Fibroblast of lung (primary cell): ENCODE data around the gene RPL29. TPM values are rescaled to one million over a fixed set of nuclear protein-coding genes. Genes with fewer than 3 reads are reported as not detected.

Source experiments
- DNase-seq, 2 donors: peaks; one replicate each; pipeline versions ENCODE4 v3.0.0 to v3.0.0-alpha.2; 2010; ENCODE audit warnings: low read depth in 2 of 2
- H2AFZ ChIP-seq: 2 replicates; pipeline ENCODE4 v1.5.1; 2012; ENCODE audit warnings: low read length, control low read depth, inconsistent platforms
- H3K27ac ChIP-seq: 2 replicates; pipeline ENCODE4 v1.5.1; 2011; ENCODE audit warnings: low read length, control low read depth; ENCODE audit not compliant: insufficient read depth
- H3K27me3 ChIP-seq: 2 replicates; pipeline ENCODE4 v1.5.1; 2011; ENCODE audit warnings: mild to moderate bottlenecking, low read length; ENCODE audit not compliant: control insufficient read depth, insufficient read depth
- H3K36me3 ChIP-seq: 2 replicates; pipeline ENCODE4 v1.5.1; 2011; ENCODE audit warnings: low read length; ENCODE audit not compliant: control insufficient read depth, insufficient read depth
- H3K4me1 ChIP-seq: 2 replicates; pipeline ENCODE4 v1.5.1; 2011; ENCODE audit warnings: low read length; ENCODE audit not compliant: control insufficient read depth, insufficient read depth; ENCODE audit errors: extremely low read depth
- H3K4me2 ChIP-seq: 2 replicates; pipeline ENCODE4 v1.5.1; 2011; ENCODE audit warnings: low read length, control low read depth; ENCODE audit not compliant: insufficient read depth; ENCODE audit errors: extremely low read depth
- H3K4me3 ChIP-seq, 4 experiments: fragments of 200-600 bp in 1 of 4; sonication (generic) in 1 of 4; replicated peaks in 1 of 4; 2 replicates each; pipeline ENCODE4 v1.5.1; 2011 to 2016; ENCODE audit warnings: low read length in 4 of 4, low read depth in 3 of 4, mild to moderate bottlenecking in 3 of 4, control low read depth in 2 of 4, inconsistent platforms in 1 of 4, mixed read lengths in 1 of 4; ENCODE audit not compliant: insufficient read depth in 1 of 4; ENCODE audit errors: control extremely low read depth in 1 of 4
- H3K79me2 ChIP-seq: 2 replicates; pipeline ENCODE4 v1.5.1; 2012; ENCODE audit warnings: mild to moderate bottlenecking, low read length, inconsistent platforms; ENCODE audit not compliant: control insufficient read depth, insufficient read depth
- H3K9ac ChIP-seq: 2 replicates; pipeline ENCODE4 v1.5.1; 2011; ENCODE audit warnings: mild to moderate bottlenecking, low read length, control low read depth; ENCODE audit not compliant: insufficient read depth
- H3K9me3 ChIP-seq: 2 replicates; pipeline ENCODE4 v1.5.1; 2012; ENCODE audit warnings: low read depth, low read length; ENCODE audit not compliant: control insufficient read depth, insufficient read depth
- H4K20me1 ChIP-seq: 2 replicates; pipeline ENCODE4 v1.5.1; 2011; ENCODE audit warnings: low read length; ENCODE audit not compliant: control insufficient read depth, insufficient read depth; ENCODE audit errors: extremely low read depth
- CTCF ChIP-seq, 2 donors: IDR thresholded peaks in 1 of 2; conservative IDR thresholded peaks in 1 of 2; 1 replicate in 1 of 2; 2 replicates in 1 of 2; pipeline ENCODE4 v1.5.1; 2011 to 2012; ENCODE audit warnings: low read length in 2 of 2, control low read depth in 1 of 2, inconsistent platforms in 1 of 2, low read depth in 1 of 2, mild to moderate bottlenecking in 1 of 2
- EZH2 ChIP-seq: IDR thresholded peaks from 2 replicates; pipeline ENCODE4 v1.5.1; 2012; ENCODE audit warnings: low read length, control low read depth, mild to moderate bottlenecking; ENCODE audit errors: missing control alignments
- polyA plus RNA-seq, 2 donors: library from polyadenylated mRNA; depleted of rRNA in 1 of 2; stranded (reverse) in 1 of 2; unstranded in 1 of 2; fragments of >200 nt; gene quantifications; 2 replicates each; pipeline ENCODE4 v1.2.1, GENCODE V29; 2011 to 2012; ENCODE audit warnings: missing spikeins in 1 of 2
- total RNA-seq: library from RNA; depleted of rRNA; stranded (reverse); fragments of >200 nt; gene quantifications from 2 replicates; pipeline ENCODE4 v1.2.1, GENCODE V29; 2014

RPL29 gene
- total and polyA plus RNA-seq, 2 donors (not counting 1 experiment from before 2014, with no cell fraction given) = 1,076 to 1,512 TPM

GRCh38 chr3:51988286-51989146, 7.2 kb downstream of the RPL29 start:
- peaks cover 10% of the 10 kb centered on the region for H3K4me1 ChIP-seq
- peaks cover 10% of the 10 kb centered on the region for H3K36me3 ChIP-seq
- no peak for DNase-seq
- no peak overlapping the region for H3K4me3 ChIP-seq
- no peak overlapping the region for H2AFZ ChIP-seq
- no peaks in the 10 kb centered on the region for H3K9me3 ChIP-seq
- no peak overlapping the region for H3K9ac ChIP-seq
- peaks cover 11% of the 10 kb centered on the region for H3K79me2 ChIP-seq
- TF ChIP-seq EZH2 = no peak
- TF ChIP-seq CTCF (conservative IDR thresholded peaks at IDR 0.05 in 1 of 2, IDR thresholded peaks at IDR 0.05 in 1 of 2; ENCODE audit: low read depth in 1 of 2, low read length in 2 of 2) = no peak
- no peak overlapping the region for H3K27ac ChIP-seq
- no peaks in the 10 kb centered on the region for H3K27me3 ChIP-seq
- H3K4me2 ChIP-seq = no peak overlapping the region
- H4K20me1 ChIP-seq = no peaks in the 10 kb centered on the region

DNA sequence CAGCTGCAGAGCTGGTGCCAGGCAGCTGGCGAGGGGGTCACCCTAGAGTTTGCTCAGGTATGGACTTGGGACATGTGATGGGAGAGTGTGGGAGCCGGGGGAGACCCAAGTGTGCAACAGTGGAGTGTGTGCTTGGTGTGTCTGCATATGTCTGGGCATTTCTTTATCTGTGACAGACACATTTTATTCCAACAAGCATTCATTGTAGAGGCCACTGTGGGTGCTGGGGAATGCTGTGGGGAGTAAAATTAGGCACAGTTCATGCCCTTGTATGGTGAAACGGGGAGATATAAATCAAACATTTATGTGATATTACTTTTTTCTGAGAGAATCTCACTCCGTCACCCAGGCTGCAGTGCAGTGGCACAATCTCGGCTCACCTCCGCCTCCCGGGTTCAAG, 8.1 kb downstream of the RPL29 start:
- Histone ChIP-seq H2AFZ (no peak overlapping the region), H3K9me3 (no peaks in the 10 kb centered on the region), H3K4me3 (no peak overlapping the region), H3K4me1 (peaks cover 7% of the 10 kb centered on the region), H3K4me2 (no peak overlapping the region), H4K20me1 (no peaks in the 10 kb centered on the region), H3K27me3 (no peaks in the 10 kb centered on the region), H3K79me2 (peaks cover 5% of the 10 kb centered on the region), H3K27ac (no peak overlapping the region), H3K9ac (no peak overlapping the region), H3K36me3 (peaks cover 10% of the 10 kb centered on the region)
- TF ChIP-seq CTCF (conservative IDR thresholded peaks at IDR 0.05 in 1 of 2, IDR thresholded peaks at IDR 0.05 in 1 of 2; ENCODE audit: low read depth in 1 of 2, low read length in 2 of 2) = no peak
- no peak for TF ChIP-seq EZH2
- no peak for DNase-seq

DNA sequence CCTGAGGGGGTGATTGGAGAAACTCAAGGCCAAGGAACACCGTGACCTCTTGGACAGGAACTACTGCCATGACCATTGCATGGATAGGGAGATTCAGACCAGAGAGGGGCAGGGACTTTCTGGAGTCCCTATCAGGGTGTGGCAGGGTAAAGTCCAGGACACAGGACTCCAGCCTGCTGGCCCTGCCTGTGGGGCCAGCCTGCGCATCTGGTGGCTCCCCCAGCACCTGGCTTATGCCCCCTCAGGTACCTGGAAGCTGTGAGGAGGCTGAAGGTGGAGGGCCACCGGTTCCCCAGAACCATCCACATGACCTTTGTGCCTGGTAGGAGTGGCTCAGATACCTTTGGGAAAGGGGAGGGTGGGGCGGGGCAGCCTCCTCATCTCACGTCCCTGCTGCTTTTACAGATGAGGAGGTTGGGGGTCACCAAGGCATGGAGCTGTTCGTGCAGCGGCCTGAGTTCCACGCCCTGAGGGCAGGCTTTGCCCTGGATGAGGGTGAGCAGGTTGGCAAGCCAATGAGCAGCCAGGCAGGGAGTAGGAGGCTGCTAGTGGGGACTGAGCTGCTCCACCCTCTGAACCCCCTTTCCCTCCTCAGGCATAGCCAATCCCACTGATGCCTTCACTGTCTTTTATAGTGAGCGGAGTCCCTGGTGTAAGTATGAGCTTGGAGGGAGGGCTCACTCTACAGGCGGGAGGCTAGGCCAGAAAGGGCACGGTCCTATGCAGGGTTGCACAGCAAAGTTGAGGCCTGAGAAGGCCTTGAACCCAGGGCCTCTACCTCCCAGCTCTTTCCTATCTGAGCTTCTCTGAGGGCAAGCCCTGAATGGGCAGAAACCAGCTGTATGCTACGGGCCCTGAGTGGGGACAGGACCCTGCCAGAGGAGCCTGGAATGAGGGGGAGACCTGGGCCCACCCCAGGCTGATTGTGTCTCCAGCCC, 9.4 kb downstream of the RPL29 start:
- TF ChIP-seq EZH2 (no peak), CTCF (conservative IDR thresholded peaks at IDR 0.05 in 1 of 2, IDR thresholded peaks at IDR 0.05 in 1 of 2; ENCODE audit: low read depth in 1 of 2, low read length in 2 of 2) (no peak)
- H3K9ac ChIP-seq = no peak overlapping the region

More for the DNA sequence above, 9.4 kb downstream of the RPL29 start:
- Histone ChIP-seq H3K4me2 (no peak overlapping the region), H3K27me3 (no peaks in the 10 kb centered on the region), H3K79me2 (peaks cover 4% of the 10 kb centered on the region), H3K4me3 (no peak overlapping the region), H2AFZ (no peak overlapping the region), H3K27ac (no peak overlapping the region), H3K36me3 (peaks cover 2% of the 10 kb centered on the region), H4K20me1 (no peaks in the 10 kb centered on the region), H3K9me3 (no peaks in the 10 kb centered on the region), H3K4me1 (peaks cover 7% of the 10 kb centered on the region)
- DNase-seq = no peak
